ENCODE measurements around the gene NMNAT3. TPM values are rescaled to one million over a fixed set of nuclear protein-coding genes. Genes with fewer than 3 reads are reported as not detected.

The NMNAT3 gene
- total RNA-seq, 1 experiment from 2014 or later = 1.0 TPM

DNA sequence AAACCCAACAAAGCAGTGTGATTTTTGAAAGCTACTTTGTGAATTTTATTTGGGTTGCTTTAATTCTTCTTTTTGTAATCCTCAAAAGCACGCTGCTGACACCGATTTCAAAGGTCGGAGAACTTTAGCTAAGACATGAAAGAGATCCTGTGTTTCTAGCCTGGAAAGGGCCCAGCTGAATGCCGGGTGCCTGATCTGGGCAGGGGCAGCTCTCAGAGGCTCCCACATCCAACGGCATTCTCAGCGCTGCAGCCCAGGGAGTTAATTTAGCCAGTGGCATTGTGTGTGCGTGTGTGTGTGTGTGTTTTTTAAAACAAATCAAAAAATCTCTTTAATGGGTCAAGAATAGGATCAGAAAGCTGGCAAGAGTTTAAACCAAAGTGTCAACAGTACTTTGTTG lies 144.8 kb downstream of the NMNAT3 start:
- TF ChIP-seq, protein P1, sequence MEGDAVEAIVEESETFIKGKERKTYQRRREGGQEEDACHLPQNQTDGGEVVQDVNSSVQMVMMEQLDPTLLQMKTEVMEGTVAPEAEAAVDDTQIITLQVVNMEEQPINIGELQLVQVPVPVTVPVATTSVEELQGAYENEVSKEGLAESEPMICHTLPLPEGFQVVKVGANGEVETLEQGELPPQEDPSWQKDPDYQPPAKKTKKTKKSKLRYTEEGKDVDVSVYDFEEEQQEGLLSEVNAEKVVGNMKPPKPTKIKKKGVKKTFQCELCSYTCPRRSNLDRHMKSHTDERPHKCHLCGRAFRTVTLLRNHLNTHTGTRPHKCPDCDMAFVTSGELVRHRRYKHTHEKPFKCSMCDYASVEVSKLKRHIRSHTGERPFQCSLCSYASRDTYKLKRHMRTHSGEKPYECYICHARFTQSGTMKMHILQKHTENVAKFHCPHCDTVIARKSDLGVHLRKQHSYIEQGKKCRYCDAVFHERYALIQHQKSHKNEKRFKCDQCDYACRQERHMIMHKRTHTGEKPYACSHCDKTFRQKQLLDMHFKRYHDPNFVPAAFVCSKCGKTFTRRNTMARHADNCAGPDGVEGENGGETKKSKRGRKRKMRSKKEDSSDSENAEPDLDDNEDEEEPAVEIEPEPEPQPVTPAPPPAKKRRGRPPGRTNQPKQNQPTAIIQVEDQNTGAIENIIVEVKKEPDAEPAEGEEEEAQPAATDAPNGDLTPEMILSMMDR (IDR thresholded peaks at IDR 0.05; ENCODE audit: unreplicated experiment) = no peak
- H3K27me3 Mint-ChIP-seq (ENCODE audit: insufficient read depth, unreplicated experiment) = no peaks in the 10 kb centered on the region
- POLR2A ChIA-PET = interaction anchor here (1.3 kb wide), 1 partner anchor 10 kb away, joined by 3 read pairs; no protein-coding TSS in a partner anchor
- intact Hi-C loops (cut with micrococcal nuclease) = no loop called here
- CTCF ChIA-PET = interaction anchor here (0.7 to 3.5 kb wide), 4 partner anchors 12 to 106 kb away, joined by 3 to 21 read pairs (median 4); no protein-coding TSS in a partner anchor
- no peak for DNase-seq (ENCODE audit: unreplicated experiment)
- peak overlapping the region; percentile 86 for H3K27ac Mint-ChIP-seq (ENCODE audit: low read depth, unreplicated experiment)
- H3K36me3 Mint-ChIP-seq (ENCODE audit: insufficient read depth, unreplicated experiment) = peaks cover 6% of the 10 kb centered on the region
- H3K4me3 Mint-ChIP-seq (ENCODE audit: unreplicated experiment) = no peak overlapping the region
- no peaks in the 10 kb centered on the region for H3K9me3 Mint-ChIP-seq (ENCODE audit: unreplicated experiment)
- peaks cover 30% of the 10 kb centered on the region for H3K4me1 Mint-ChIP-seq (ENCODE audit: insufficient read depth, unreplicated experiment)
- BruUV-seq (replicated peaks) = no TSS peak

DNA sequence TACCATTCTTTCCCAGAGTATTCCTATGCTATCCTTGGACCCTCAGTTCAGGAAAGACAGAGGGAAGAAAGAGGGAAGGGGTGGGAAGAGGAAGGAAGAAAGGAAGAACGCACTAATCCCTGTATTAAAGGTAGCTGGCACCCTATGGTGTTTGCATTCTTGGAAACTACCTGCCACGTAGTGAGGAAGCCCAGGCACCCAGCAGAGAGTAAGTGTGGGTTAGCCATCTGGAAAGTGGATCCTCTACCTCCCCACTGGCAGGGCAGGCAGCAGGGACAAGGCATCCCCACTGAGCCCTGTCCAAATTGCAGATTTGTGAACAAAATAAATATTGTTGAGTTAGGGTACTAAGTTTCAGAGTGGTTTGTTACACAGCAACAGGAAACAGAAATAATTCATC lies 147.1 kb downstream of the NMNAT3 start:
- no peak overlapping the region for H3K27ac Mint-ChIP-seq (ENCODE audit: low read depth, unreplicated experiment)
- H3K4me1 Mint-ChIP-seq (ENCODE audit: insufficient read depth, unreplicated experiment) = peaks cover 27% of the 10 kb centered on the region
- ChIA-PET CTCF (interaction anchor here (0.6 to 1.2 kb wide), 2 partner anchors 31 to 53 kb away, joined by 3 to 6 read pairs; no protein-coding TSS in a partner anchor), POLR2A (no interaction called here)
- H3K27me3 Mint-ChIP-seq (ENCODE audit: insufficient read depth, unreplicated experiment) = no peaks in the 10 kb centered on the region
- H3K9me3 Mint-ChIP-seq (ENCODE audit: unreplicated experiment) = no peaks in the 10 kb centered on the region
- DNase-seq (ENCODE audit: unreplicated experiment) = no peak
- TF ChIP-seq, protein P1 (IDR thresholded peaks at IDR 0.05; ENCODE audit: unreplicated experiment) = no peak
- BruUV-seq (replicated peaks) = no TSS peak
- H3K4me3 Mint-ChIP-seq (ENCODE audit: unreplicated experiment) = no peak overlapping the region
- H3K36me3 Mint-ChIP-seq (ENCODE audit: insufficient read depth, unreplicated experiment) = no peaks in the 10 kb centered on the region
- intact Hi-C loops (cut with micrococcal nuclease) = no loop called here

DNA sequence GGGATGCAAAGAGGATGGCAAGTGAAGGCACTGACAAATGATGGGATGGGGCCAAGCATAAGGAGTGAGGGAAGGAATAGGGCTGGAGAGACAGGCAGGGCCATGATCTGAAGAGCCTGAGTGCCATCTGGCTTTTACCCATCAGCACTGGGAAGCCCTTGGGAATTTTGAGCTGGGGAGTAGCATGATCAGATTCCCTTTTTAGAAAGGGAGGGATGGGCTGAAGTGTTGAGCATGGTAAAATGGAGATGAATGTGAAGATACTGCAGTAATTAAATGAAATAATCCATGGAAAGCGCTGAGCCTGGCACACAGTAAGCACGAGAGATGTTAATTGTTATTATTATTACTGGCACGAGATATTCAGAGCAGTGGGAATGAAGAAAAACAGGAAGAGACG lies 148.1 kb downstream of the NMNAT3 start:
- intact Hi-C loops (cut with micrococcal nuclease) = no loop called here
- H3K36me3 Mint-ChIP-seq (ENCODE audit: insufficient read depth, unreplicated experiment) = no peaks in the 10 kb centered on the region

DNA sequence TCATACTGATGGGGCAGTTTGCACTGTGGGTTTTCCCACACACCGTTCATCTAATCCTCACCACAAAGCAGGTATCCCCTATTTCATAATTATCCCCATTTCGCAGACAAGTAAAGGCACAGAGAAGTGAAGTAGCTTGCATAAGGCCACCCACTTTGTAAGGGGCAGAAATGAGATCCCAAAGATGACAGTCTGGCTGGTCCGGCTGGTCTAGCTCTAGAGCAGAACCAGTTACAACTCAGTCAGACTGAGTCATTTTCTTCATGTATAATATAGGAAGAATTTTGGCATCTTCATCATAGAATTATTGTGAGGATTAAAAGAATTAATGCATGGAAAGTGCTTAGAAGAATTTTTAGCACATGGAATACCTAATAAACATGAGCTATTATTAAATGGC lies 148.8 kb downstream of the NMNAT3 start:
- Mint-ChIP-seq H3K36me3 (ENCODE audit: insufficient read depth, unreplicated experiment) (no peaks in the 10 kb centered on the region), H3K9me3 (ENCODE audit: unreplicated experiment) (no peaks in the 10 kb centered on the region), H3K4me3 (ENCODE audit: unreplicated experiment) (no peak overlapping the region), H3K27me3 (ENCODE audit: insufficient read depth, unreplicated experiment) (no peaks in the 10 kb centered on the region), H3K27ac (ENCODE audit: low read depth, unreplicated experiment) (no peak overlapping the region), H3K4me1 (ENCODE audit: insufficient read depth, unreplicated experiment) (peaks cover 9% of the 10 kb centered on the region)
- ChIA-PET POLR2A (no interaction called here), CTCF (interaction anchor here (1.4 kb wide), 1 partner anchor 101 kb away, joined by 5 read pairs; no protein-coding TSS in a partner anchor)
- DNase-seq (ENCODE audit: unreplicated experiment) = no peak
- no TSS peak for BruUV-seq (replicated peaks)
- TF ChIP-seq, protein P1 (IDR thresholded peaks at IDR 0.05; ENCODE audit: unreplicated experiment) = no peak
- intact Hi-C loops (cut with micrococcal nuclease) = no loop called here

More for the DNA sequence above, 148.1 kb downstream of the NMNAT3 start:
- no TSS peak for BruUV-seq (replicated peaks)
- Mint-ChIP-seq H3K4me1 (ENCODE audit: insufficient read depth, unreplicated experiment) (peaks cover 17% of the 10 kb centered on the region), H3K27me3 (ENCODE audit: insufficient read depth, unreplicated experiment) (no peaks in the 10 kb centered on the region), H3K4me3 (ENCODE audit: unreplicated experiment) (no peak overlapping the region), H3K27ac (ENCODE audit: low read depth, unreplicated experiment) (no peak overlapping the region), H3K9me3 (ENCODE audit: unreplicated experiment) (no peaks in the 10 kb centered on the region)
- POLR2A ChIA-PET = no interaction called here
- CTCF ChIA-PET = interaction anchor here (1.4 kb wide), 1 partner anchor 102 kb away, joined by 5 read pairs; no protein-coding TSS in a partner anchor
- DNase-seq (ENCODE audit: unreplicated experiment) = no peak
- TF ChIP-seq, protein P1 (IDR thresholded peaks at IDR 0.05; ENCODE audit: unreplicated experiment) = no peak
